ENCODE data around the gene MRPL18. TPM values are rescaled to one million over a fixed set of nuclear protein-coding genes. Genes with fewer than 3 reads are reported as not detected.

MRPL18 gene
- total RNA-seq, 3 donors from 2014 or later: 51.1 to 65.5 (median 62.0) TPM

- ATAC-seq (no peak), DNase-seq (no peak)
- Histone ChIP-seq H3K4me3 (no peak overlapping the region), H3K4me1 (ENCODE audit: low read depth) (no peaks in the 10 kb centered on the region), H3K36me3 (ENCODE audit: low read depth) (no peaks in the 10 kb centered on the region), H3K9me3 (no peaks in the 10 kb centered on the region)
- no peak for TF ChIP-seq CTCF (IDR thresholded peaks at IDR 0.05)
- intact Hi-C loops (cut with DNase I, micrococcal nuclease): no loop called here
Observed at GRCh38 chr6:159833997-159834603, 43.8 kb downstream of the MRPL18 start.

DNA sequence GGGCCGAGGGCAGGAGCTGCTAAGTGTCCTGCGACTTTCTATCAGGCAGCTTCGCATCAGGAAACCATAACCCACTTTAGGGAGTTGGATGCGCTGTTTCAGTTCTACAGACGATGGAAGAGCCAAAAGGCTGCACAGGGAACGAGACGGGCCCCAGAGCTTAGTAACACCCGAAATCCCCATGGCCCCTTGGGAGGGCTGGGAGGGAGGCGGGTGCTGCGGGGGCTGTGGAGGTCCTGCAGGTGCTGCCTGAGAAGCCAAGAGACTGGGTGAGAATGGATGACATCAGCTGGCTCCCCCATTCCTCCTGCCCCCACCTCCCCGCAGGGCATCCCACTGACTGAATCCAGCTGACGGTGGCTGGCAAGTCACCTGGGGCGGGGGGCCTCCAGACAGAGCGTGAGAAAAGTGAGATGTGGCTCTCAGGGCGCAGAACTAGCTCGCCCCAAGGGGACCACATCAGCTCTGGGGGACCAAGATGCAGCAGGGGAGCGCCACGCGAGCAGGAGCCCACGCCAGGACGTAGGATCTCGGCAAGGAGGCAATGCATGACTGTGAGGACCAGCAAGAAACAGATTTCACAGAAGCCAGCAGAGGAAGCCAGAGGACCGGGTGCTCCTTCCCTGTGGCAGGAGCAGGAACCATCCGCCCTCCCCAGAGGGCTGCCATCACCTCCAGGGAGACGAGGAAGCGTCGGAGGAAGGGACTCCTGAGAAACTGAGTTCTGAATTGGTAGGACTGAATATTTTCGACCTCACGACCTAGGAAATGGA lies 46.6 kb downstream of the MRPL18 start:
- ATAC-seq: no peak
- intact Hi-C loops (cut with DNase I, micrococcal nuclease): no loop called here
- Histone ChIP-seq H3K36me3 (ENCODE audit: low read depth) (no peaks in the 10 kb centered on the region), H3K4me3 (no peak overlapping the region), H3K4me1 (ENCODE audit: low read depth) (no peaks in the 10 kb centered on the region), H3K9me3 (no peaks in the 10 kb centered on the region)
- no peak for TF ChIP-seq CTCF (IDR thresholded peaks at IDR 0.05)
- no peak for DNase-seq

DNA sequence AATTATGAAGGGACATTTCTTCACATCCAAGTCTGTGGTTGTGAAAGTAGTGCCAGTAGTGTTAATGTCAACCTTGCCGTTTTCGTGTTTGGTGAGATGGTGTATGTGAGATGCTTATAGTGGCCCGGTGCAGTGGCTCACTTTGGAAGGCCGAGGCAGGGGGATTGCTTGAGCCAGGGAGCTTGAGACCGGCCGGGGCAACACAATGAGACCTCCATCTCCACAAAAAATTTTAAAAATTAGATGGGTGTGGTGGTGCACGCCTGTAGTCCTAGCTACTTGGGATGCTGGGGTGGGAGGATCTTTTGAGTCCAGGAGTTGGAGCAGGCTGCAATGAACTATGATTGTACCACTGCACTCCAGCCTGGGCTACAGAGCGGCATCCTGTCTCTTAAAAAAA lies 47.2 kb downstream of the MRPL18 start:
- Histone ChIP-seq H3K4me3 (no peak overlapping the region), H3K36me3 (ENCODE audit: low read depth) (no peaks in the 10 kb centered on the region), H3K9me3 (no peaks in the 10 kb centered on the region), H3K4me1 (ENCODE audit: low read depth) (no peaks in the 10 kb centered on the region)
- ATAC-seq (no peak), DNase-seq (no peak)
- intact Hi-C loops (cut with DNase I, micrococcal nuclease): no loop called here
- no peak for TF ChIP-seq CTCF (IDR thresholded peaks at IDR 0.05)

DNA sequence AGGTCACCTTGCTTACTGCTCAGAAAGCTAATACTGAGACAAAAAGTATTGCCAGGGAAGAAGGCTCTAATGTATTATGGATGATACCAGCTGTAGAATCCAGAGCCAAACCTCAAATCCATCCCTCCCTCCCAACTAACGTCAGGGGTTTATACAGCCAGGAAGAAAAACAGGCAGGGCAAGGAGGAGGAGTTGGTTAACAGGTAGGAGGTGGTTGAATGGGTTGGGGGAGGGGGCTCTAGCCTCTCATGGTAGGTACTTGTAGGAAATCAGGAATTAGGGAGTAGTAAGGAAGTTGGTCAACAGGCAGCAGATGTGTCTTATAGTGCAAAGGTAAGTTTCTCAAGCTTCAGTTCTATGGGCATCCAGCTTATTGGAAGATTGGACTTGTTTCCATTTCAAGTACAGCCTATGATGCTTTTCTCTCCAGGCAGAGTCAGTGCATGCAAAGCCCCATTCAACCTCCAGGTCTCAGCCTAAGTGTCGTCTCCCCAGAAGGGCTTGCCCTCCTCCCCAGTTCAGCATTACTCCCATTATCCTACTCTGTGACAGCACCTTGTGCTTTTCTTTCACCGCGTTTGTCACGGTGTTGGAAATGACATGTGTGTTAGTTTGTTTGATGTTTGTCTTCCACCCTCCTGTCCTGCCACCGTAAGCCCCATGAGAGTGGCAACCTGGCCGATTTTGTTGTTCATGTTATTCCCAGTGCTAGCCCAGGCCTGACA lies 47.9 kb downstream of the MRPL18 start:
- H3K4me1 ChIP-seq (ENCODE audit: low read depth): no peaks in the 10 kb centered on the region
- intact Hi-C loops (cut with DNase I, micrococcal nuclease): no loop called here
- no peaks in the 10 kb centered on the region for H3K36me3 ChIP-seq (ENCODE audit: low read depth)
- no peak for ATAC-seq
- TF ChIP-seq CTCF (IDR thresholded peaks at IDR 0.05): no peak
- H3K4me3 ChIP-seq: no peak overlapping the region
- no peaks in the 10 kb centered on the region for H3K9me3 ChIP-seq
- DNase-seq: no peak

DNA sequence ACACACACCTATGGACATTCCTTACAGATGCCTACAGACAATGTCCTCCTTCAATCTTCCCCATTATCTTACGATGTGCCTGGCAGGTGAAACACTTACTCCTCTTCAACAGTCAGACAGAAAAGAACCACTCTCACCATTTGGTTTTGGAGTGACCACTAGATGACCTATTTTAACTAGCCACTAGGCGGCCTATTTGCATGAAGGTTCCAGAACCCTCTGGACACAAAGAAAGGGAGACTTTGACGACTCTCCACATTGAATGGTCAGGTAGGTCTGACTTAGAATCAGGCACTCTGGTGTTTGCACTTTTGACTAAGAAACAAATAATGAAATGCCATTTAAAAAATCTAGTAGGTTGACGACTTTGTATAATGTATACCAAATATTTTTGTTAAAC lies 51.8 kb downstream of the MRPL18 start:
- no peak for TF ChIP-seq CTCF (IDR thresholded peaks at IDR 0.05)
- Histone ChIP-seq H3K9me3 (no peaks in the 10 kb centered on the region), H3K4me3 (no peak overlapping the region), H3K36me3 (ENCODE audit: low read depth) (no peaks in the 10 kb centered on the region), H3K4me1 (ENCODE audit: low read depth) (no peaks in the 10 kb centered on the region)
- ATAC-seq (no peak), DNase-seq (no peak)
- intact Hi-C loops (cut with DNase I, micrococcal nuclease): no loop called here
